IPS-18a (cell line): Measurements from ENCODE around the gene FRMPD1.

Experiments used
- H3K27ac ChIP-seq: one replicate; pipeline ENCODE4 v1.5.1; 2013; ENCODE audit warnings: low read length
- H3K27me3 ChIP-seq: one replicate; pipeline ENCODE4 v1.6.1; 2013; ENCODE audit warnings: mild to moderate bottlenecking, low read length; ENCODE audit not compliant: control insufficient read depth, insufficient read depth
- H3K36me3 ChIP-seq: one replicate; pipeline ENCODE4 v1.6.1; 2013; ENCODE audit warnings: low read depth, low read length; ENCODE audit not compliant: control insufficient read depth
- H3K4me1 ChIP-seq: one replicate; pipeline ENCODE4 v1.6.1; 2013; ENCODE audit warnings: low read depth, low read length; ENCODE audit not compliant: control insufficient read depth
- H3K4me3 ChIP-seq: one replicate; pipeline ENCODE4 v1.5.1; 2013; ENCODE audit warnings: low read length
- H3K9ac ChIP-seq: one replicate; pipeline ENCODE4 v1.6.1; 2013; ENCODE audit warnings: mild to moderate bottlenecking, low read length, moderate library complexity
- H3K9me3 ChIP-seq: one replicate; pipeline ENCODE4 v1.6.1; 2013; ENCODE audit warnings: low read depth, low read length; ENCODE audit not compliant: control insufficient read depth

Gene FRMPD1

GRCh38 chr9:37790096-37790495, 139.3 kb downstream of the FRMPD1 start:
- no peaks in the 10 kb centered on the region for H3K4me1 ChIP-seq
- H3K9me3 ChIP-seq: no peaks in the 10 kb centered on the region
- H3K36me3 ChIP-seq: no peaks in the 10 kb centered on the region
- H3K27ac ChIP-seq: no peak overlapping the region
- no peak overlapping the region for H3K9ac ChIP-seq
- no peaks in the 10 kb centered on the region for H3K27me3 ChIP-seq
- no peak overlapping the region for H3K4me3 ChIP-seq

DNA sequence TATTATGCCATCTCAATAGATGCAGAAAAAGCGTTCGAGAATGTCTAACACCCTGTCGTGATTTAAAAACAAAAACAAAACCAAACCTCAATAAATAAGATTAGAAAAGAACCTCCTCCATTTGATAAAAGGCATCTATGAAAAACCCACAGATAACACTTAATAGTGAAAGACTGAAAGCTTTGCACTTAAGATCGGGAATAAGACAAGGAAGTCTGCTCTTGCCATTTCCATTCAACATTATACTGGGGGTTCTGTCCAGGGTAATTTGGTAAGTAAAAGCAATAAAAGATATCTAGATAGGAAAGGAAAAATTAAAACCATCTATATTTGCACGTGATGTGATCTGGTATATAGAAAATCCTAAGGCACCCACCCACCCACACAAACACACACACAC, 141.4 kb downstream of the FRMPD1 start:
- Histone ChIP-seq H3K27me3 (peaks cover 4% of the 10 kb centered on the region), H3K9ac (no peak overlapping the region), H3K27ac (no peak overlapping the region), H3K9me3 (no peaks in the 10 kb centered on the region), H3K4me3 (no peak overlapping the region), H3K36me3 (no peaks in the 10 kb centered on the region), H3K4me1 (no peaks in the 10 kb centered on the region)

DNA sequence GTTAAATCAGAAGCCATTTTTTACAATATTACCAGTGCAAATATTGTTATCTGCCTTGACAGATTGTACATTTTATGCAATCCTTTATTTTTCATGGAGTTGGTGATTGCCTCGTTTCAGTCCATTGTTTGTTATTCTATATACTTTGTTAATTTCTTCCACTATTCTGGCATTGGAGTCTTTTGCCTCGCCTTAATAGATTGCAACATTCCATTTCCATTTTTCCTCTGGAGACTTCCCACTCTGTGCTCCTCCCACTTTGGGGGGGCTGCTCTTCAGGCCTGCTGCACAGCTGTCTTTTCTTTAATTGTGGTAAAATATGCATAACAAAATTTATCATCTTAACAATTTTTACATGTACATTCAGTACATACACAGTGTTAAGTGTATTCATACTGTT, 145.5 kb downstream of the FRMPD1 start:
- H3K9ac ChIP-seq: no peak overlapping the region
- H3K27me3 ChIP-seq: peaks cover 4% of the 10 kb centered on the region
- no peaks in the 10 kb centered on the region for H3K36me3 ChIP-seq
- H3K27ac ChIP-seq: no peak overlapping the region
- no peak overlapping the region for H3K4me3 ChIP-seq
- no peaks in the 10 kb centered on the region for H3K9me3 ChIP-seq
- H3K4me1 ChIP-seq: peaks cover 4% of the 10 kb centered on the region
